WTC11 (cell line): ENCODE measurements around the gene RPS10. TPM values are rescaled to one million over a fixed set of nuclear protein-coding genes. Genes with fewer than 3 reads are reported as not detected.

Source experiments
- ATAC-seq: fragments of 200-7000 bp; cut with Tn5 transposase; 2 replicates; pipeline ENCODE4 v1.10.0; 2021; ENCODE audit warnings: mild to moderate bottlenecking, moderate library complexity
- CTCF ChIA-PET: fragments of 300-600 bp; sonication (Branson Sonifier 250); formaldehyde crosslinking; loops from one replicate; lab custom pipeline; 2021; ENCODE audit warnings: antibody characterized with exemption; lab: Charles Lee
- POLR2A ChIA-PET: fragments of 350-600 bp; sonication (Branson Sonifier 250); formaldehyde crosslinking; loops from one replicate; lab custom pipeline; 2021; ENCODE audit warnings: antibody characterized with exemption; lab: Charles Lee
- DNase-seq: peaks from one replicate; pipeline ENCODE4 v3.0.0; 2021; ENCODE audit warnings: low spot score
- H3K27ac Mint-ChIP-seq: 2 replicates; pipeline ENCODE4 v1.8.0; 2021; ENCODE audit warnings: mixed read lengths
- H3K27me3 Mint-ChIP-seq: 2 replicates; pipeline ENCODE4 v1.8.0; 2021; ENCODE audit warnings: low read depth, mild to moderate bottlenecking, moderate library complexity, mixed read lengths
- H3K36me3 Mint-ChIP-seq: 2 replicates; pipeline ENCODE4 v1.8.0; 2021; ENCODE audit warnings: mixed read lengths
- H3K4me1 Mint-ChIP-seq: 2 replicates; pipeline ENCODE4 v1.8.0; 2022; ENCODE audit warnings: mixed read lengths
- H3K4me3 Mint-ChIP-seq: 2 replicates; pipeline ENCODE4 v1.8.0; 2021; ENCODE audit warnings: mild to moderate bottlenecking, moderate library complexity, mixed read lengths
- H3K9me3 Mint-ChIP-seq: 2 replicates; pipeline ENCODE4 v1.8.0; 2021; ENCODE audit warnings: mixed read lengths
- CREB1 ChIP-seq: sonication (generic); formaldehyde crosslinking; IDR thresholded peaks from 2 replicates; pipeline ENCODE4 v1.8.0; 2023; ENCODE audit warnings: mild to moderate bottlenecking, missing genetic modification reagents
- CREM ChIP-seq: sonication (generic); formaldehyde crosslinking; IDR thresholded peaks from 2 replicates; pipeline ENCODE4 v1.8.1; 2022; ENCODE audit warnings: mild to moderate bottlenecking, missing genetic modification reagents, moderate library complexity
- E2F5 ChIP-seq: sonication (generic); formaldehyde crosslinking; IDR thresholded peaks from 2 replicates; pipeline ENCODE4 v1.8.1; 2022; ENCODE audit warnings: mild to moderate bottlenecking, moderate library complexity, missing genetic modification reagents
- ESRRA ChIP-seq: sonication (generic); formaldehyde crosslinking; IDR thresholded peaks from 2 replicates; pipeline ENCODE4 v1.8.1; 2022; ENCODE audit warnings: mild to moderate bottlenecking, missing genetic modification reagents, borderline replicate concordance
- ETV6 ChIP-seq: sonication (generic); formaldehyde crosslinking; IDR thresholded peaks from 2 replicates; pipeline ENCODE4 v1.8.1; 2022; ENCODE audit warnings: mild to moderate bottlenecking, missing genetic modification reagents
- FOXP1 ChIP-seq: sonication (generic); formaldehyde crosslinking; IDR thresholded peaks from 2 replicates; pipeline ENCODE4 v1.8.0; 2022; ENCODE audit warnings: missing genetic modification reagents, mild to moderate bottlenecking, moderate library complexity, borderline replicate concordance
- HMGXB4 ChIP-seq: sonication (generic); formaldehyde crosslinking; IDR thresholded peaks from 2 replicates; pipeline ENCODE4 v1.8.1; 2023; ENCODE audit warnings: mild to moderate bottlenecking, moderate library complexity, missing genetic modification reagents
- MAX ChIP-seq: sonication (generic); formaldehyde crosslinking; IDR thresholded peaks from 2 replicates; pipeline ENCODE4 v1.8.0; 2022; ENCODE audit warnings: mild to moderate bottlenecking, missing genetic modification reagents
- NR2C2 ChIP-seq: sonication (generic); formaldehyde crosslinking; IDR thresholded peaks from 2 replicates; pipeline ENCODE4 v1.8.0; 2022; ENCODE audit warnings: mild to moderate bottlenecking, missing genetic modification reagents
- OVOL2 ChIP-seq: fragments of 250-450 bp; sonication (Bioruptor Pico); IDR thresholded peaks from 2 replicates; pipeline ENCODE4 v1.9.0; 2021; ENCODE audit warnings: mild to moderate bottlenecking, borderline replicate concordance
- RORB ChIP-seq: fragments of 250-450 bp; sonication (Bioruptor Pico); IDR thresholded peaks from 2 replicates; pipeline ENCODE4 v1.9.0; 2021; ENCODE audit warnings: mild to moderate bottlenecking
- TP53 ChIP-seq: sonication (generic); formaldehyde crosslinking; IDR thresholded peaks from 2 replicates; pipeline ENCODE4 v1.8.1; 2023; ENCODE audit warnings: mild to moderate bottlenecking, missing genetic modification reagents
- ZNF138 ChIP-seq: sonication (generic); formaldehyde crosslinking; conservative IDR thresholded peaks from 2 replicates; pipeline ENCODE4 v1.8.1; 2022; ENCODE audit warnings: mild to moderate bottlenecking, moderate library complexity, missing genetic modification reagents
- ZNF416 ChIP-seq: fragments of 250-450 bp; sonication (Bioruptor Pico); IDR thresholded peaks from 2 replicates; pipeline ENCODE4 v1.9.0; 2021; ENCODE audit warnings: mild to moderate bottlenecking, inconsistent platforms
- total RNA-seq: library from RNA; stranded (reverse); gene quantifications from 3 replicates; pipeline ENCODE4 v1.2.3, GENCODE V29; 2021
- TF ChIP-seq, protein P1 (sequence below): sonication (generic); formaldehyde crosslinking; IDR thresholded peaks from 2 replicates; pipeline ENCODE4 v1.8.1; 2023; ENCODE audit warnings: mild to moderate bottlenecking, missing genetic modification reagents
- TF ChIP-seq, protein P2 (sequence below): sonication (generic); formaldehyde crosslinking; IDR thresholded peaks from 2 replicates; pipeline ENCODE4 v1.8.0; 2022; ENCODE audit warnings: mild to moderate bottlenecking, missing genetic modification reagents
- TF ChIP-seq, protein P3 (sequence below): sonication (generic); formaldehyde crosslinking; IDR thresholded peaks from 2 replicates; pipeline ENCODE4 v1.8.0; 2023; ENCODE audit warnings: missing genetic modification reagents, mild to moderate bottlenecking, borderline replicate concordance
- TF ChIP-seq, protein P4 (sequence below): fragments of 250-450 bp; sonication (Bioruptor Pico); IDR thresholded peaks from 2 replicates; pipeline ENCODE4 v1.9.0; 2021; ENCODE audit warnings: mild to moderate bottlenecking
- TF ChIP-seq, protein P5 (sequence below): sonication (generic); formaldehyde crosslinking; IDR thresholded peaks from 2 replicates; pipeline ENCODE4 v1.8.1; 2023; ENCODE audit warnings: mild to moderate bottlenecking, missing genetic modification reagents
- TF ChIP-seq, protein P6 (sequence below): sonication (generic); formaldehyde crosslinking; conservative IDR thresholded peaks from 2 replicates; pipeline ENCODE4 v1.8.1; 2023; ENCODE audit warnings: mild to moderate bottlenecking, low read depth, missing genetic modification reagents, moderate library complexity

Gene RPS10
- total RNA-seq, 1 experiment from 2014 or later = 2,184 TPM

DNA sequence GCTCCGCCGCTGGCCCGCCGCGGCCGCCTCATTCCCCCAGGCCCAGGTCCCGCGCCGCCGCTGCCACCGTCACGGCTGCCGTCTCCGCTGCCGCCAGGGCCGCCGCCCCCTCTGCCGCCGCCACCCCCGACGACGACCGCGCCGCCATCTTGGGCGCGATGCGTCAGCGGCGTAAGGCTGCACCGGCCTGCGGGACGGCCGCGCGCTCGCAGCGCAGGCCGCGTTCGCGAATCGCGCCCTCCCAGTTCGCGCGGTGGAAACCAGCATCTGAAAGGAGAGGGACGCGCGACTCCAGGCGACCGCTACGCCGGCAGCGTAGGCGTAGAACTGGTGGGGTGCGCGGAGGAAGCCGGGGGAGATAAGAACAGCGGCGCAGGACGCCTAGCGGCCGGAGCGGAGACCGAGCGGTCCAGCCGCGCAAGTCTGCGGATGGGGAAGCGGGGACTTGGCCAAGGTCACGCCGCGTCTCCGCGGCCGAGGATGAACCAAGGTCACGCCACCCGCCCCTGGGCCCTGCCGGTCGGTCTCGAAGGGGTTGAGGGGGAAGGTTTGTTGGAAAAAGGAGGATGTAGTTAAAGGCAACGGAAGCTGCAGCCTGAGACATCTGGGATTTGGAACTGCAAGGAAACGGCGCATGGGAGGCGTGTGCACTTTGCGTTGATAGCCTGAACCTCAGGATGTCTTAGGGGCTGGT is 33.2 kb downstream of the RPS10 start, which contains the start of gene NUDT3:
TSS of gene NUDT3 (minus strand) at position 173 of the 694 bp plus-strand sequence. CDS start 307 bp downstream, outside the sequence.
- CTCF ChIA-PET = interaction anchor here (1.3 kb wide), 1 partner anchor 143 kb away, joined by 3 read pairs; no protein-coding TSS in a partner anchor
- H3K4me1 Mint-ChIP-seq = peaks cover 15% of the 10 kb centered on the region
- POLR2A ChIA-PET = no interaction called here
- peaks cover 12% of the 10 kb centered on the region for H3K9me3 Mint-ChIP-seq
- peak within 1 kb of the TSS; percentile 90 for H3K4me3 Mint-ChIP-seq
- peak within 1 kb of the TSS; percentile 82 for H3K27ac Mint-ChIP-seq
- peaks cover 12% of the 10 kb centered on the region for H3K36me3 Mint-ChIP-seq
- DNase-seq = peak; percentile 93
- ATAC-seq = peak; percentile 91
- H3K27me3 Mint-ChIP-seq = no peaks in the 10 kb centered on the region; the same call in 1 of the 2 replicates
- TF ChIP-seq, protein P1, sequence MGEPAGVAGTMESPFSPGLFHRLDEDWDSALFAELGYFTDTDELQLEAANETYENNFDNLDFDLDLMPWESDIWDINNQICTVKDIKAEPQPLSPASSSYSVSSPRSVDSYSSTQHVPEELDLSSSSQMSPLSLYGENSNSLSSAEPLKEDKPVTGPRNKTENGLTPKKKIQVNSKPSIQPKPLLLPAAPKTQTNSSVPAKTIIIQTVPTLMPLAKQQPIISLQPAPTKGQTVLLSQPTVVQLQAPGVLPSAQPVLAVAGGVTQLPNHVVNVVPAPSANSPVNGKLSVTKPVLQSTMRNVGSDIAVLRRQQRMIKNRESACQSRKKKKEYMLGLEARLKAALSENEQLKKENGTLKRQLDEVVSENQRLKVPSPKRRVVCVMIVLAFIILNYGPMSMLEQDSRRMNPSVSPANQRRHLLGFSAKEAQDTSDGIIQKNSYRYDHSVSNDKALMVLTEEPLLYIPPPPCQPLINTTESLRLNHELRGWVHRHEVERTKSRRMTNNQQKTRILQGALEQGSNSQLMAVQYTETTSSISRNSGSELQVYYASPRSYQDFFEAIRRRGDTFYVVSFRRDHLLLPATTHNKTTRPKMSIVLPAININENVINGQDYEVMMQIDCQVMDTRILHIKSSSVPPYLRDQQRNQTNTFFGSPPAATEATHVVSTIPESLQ (CRISPR knock-in tag) = no peak
- TF ChIP-seq, protein P2, sequence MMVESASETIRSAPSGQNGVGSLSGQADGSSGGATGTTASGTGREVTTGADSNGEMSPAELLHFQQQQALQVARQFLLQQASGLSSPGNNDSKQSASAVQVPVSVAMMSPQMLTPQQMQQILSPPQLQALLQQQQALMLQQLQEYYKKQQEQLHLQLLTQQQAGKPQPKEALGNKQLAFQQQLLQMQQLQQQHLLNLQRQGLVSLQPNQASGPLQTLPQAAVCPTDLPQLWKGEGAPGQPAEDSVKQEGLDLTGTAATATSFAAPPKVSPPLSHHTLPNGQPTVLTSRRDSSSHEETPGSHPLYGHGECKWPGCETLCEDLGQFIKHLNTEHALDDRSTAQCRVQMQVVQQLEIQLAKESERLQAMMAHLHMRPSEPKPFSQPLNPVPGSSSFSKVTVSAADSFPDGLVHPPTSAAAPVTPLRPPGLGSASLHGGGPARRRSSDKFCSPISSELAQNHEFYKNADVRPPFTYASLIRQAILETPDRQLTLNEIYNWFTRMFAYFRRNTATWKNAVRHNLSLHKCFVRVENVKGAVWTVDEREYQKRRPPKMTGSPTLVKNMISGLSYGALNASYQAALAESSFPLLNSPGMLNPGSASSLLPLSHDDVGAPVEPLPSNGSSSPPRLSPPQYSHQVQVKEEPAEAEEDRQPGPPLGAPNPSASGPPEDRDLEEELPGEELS (CRISPR knock-in tag) = peak; percentile 46; the same call in 1 of the 2 replicates
- TF ChIP-seq, protein P3, sequence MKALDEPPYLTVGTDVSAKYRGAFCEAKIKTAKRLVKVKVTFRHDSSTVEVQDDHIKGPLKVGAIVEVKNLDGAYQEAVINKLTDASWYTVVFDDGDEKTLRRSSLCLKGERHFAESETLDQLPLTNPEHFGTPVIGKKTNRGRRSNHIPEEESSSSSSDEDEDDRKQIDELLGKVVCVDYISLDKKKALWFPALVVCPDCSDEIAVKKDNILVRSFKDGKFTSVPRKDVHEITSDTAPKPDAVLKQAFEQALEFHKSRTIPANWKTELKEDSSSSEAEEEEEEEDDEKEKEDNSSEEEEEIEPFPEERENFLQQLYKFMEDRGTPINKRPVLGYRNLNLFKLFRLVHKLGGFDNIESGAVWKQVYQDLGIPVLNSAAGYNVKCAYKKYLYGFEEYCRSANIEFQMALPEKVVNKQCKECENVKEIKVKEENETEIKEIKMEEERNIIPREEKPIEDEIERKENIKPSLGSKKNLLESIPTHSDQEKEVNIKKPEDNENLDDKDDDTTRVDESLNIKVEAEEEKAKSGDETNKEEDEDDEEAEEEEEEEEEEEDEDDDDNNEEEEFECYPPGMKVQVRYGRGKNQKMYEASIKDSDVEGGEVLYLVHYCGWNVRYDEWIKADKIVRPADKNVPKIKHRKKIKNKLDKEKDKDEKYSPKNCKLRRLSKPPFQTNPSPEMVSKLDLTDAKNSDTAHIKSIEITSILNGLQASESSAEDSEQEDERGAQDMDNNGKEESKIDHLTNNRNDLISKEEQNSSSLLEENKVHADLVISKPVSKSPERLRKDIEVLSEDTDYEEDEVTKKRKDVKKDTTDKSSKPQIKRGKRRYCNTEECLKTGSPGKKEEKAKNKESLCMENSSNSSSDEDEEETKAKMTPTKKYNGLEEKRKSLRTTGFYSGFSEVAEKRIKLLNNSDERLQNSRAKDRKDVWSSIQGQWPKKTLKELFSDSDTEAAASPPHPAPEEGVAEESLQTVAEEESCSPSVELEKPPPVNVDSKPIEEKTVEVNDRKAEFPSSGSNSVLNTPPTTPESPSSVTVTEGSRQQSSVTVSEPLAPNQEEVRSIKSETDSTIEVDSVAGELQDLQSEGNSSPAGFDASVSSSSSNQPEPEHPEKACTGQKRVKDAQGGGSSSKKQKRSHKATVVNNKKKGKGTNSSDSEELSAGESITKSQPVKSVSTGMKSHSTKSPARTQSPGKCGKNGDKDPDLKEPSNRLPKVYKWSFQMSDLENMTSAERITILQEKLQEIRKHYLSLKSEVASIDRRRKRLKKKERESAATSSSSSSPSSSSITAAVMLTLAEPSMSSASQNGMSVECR (CRISPR knock-in tag) = no peak
- peak; percentile 71; the same call in 1 of the 2 replicates for TF ChIP-seq E2F5 (CRISPR knock-in tag)
- peak; percentile 78 for TF ChIP-seq ETV6 (CRISPR knock-in tag)
- TF ChIP-seq, protein P4, sequence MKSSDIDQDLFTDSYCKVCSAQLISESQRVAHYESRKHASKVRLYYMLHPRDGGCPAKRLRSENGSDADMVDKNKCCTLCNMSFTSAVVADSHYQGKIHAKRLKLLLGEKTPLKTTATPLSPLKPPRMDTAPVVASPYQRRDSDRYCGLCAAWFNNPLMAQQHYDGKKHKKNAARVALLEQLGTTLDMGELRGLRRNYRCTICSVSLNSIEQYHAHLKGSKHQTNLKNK (CRISPR knock-in tag) = no peak
- TF ChIP-seq, protein P5, sequence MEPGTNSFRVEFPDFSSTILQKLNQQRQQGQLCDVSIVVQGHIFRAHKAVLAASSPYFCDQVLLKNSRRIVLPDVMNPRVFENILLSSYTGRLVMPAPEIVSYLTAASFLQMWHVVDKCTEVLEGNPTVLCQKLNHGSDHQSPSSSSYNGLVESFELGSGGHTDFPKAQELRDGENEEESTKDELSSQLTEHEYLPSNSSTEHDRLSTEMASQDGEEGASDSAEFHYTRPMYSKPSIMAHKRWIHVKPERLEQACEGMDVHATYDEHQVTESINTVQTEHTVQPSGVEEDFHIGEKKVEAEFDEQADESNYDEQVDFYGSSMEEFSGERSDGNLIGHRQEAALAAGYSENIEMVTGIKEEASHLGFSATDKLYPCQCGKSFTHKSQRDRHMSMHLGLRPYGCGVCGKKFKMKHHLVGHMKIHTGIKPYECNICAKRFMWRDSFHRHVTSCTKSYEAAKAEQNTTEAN (CRISPR knock-in tag) = 0 out of 2 replicates have a peak, but pooled peaks have one; percentile 21
- TF ChIP-seq TP53 (CRISPR knock-in tag) = 0 out of 2 replicates have a peak, but pooled peaks have one; percentile 75
- TF ChIP-seq RORB (CRISPR knock-in tag) = no peak
- TF ChIP-seq CREB1 (CRISPR knock-in tag) = no peak
- peak; percentile 80; the same call in 1 of the 2 replicates for TF ChIP-seq CREM
- TF ChIP-seq ESRRA (CRISPR knock-in tag) = peak; percentile 95
- TF ChIP-seq MAX (CRISPR knock-in tag) = peak; percentile 55
- TF ChIP-seq HMGXB4 (CRISPR knock-in tag) = peak; percentile 62; the same call in 1 of the 2 replicates
- TF ChIP-seq FOXP1 (CRISPR knock-in tag) = peak; percentile 49; the same call in 1 of the 2 replicates
- no peak for TF ChIP-seq OVOL2 (CRISPR knock-in tag)
- 0 out of 2 replicates have a peak, but pooled peaks have one; percentile 11 for TF ChIP-seq ZNF416
- TF ChIP-seq, protein P6, sequence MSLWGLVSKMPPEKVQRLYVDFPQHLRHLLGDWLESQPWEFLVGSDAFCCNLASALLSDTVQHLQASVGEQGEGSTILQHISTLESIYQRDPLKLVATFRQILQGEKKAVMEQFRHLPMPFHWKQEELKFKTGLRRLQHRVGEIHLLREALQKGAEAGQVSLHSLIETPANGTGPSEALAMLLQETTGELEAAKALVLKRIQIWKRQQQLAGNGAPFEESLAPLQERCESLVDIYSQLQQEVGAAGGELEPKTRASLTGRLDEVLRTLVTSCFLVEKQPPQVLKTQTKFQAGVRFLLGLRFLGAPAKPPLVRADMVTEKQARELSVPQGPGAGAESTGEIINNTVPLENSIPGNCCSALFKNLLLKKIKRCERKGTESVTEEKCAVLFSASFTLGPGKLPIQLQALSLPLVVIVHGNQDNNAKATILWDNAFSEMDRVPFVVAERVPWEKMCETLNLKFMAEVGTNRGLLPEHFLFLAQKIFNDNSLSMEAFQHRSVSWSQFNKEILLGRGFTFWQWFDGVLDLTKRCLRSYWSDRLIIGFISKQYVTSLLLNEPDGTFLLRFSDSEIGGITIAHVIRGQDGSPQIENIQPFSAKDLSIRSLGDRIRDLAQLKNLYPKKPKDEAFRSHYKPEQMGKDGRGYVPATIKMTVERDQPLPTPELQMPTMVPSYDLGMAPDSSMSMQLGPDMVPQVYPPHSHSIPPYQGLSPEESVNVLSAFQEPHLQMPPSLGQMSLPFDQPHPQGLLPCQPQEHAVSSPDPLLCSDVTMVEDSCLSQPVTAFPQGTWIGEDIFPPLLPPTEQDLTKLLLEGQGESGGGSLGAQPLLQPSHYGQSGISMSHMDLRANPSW (CRISPR knock-in tag) = no peak
- TF ChIP-seq NR2C2 (CRISPR knock-in tag) = no peak
- no peak for TF ChIP-seq ZNF138 (CRISPR knock-in tag)
